Measurements from ENCODE around the gene ARHGEF19.

DNA sequence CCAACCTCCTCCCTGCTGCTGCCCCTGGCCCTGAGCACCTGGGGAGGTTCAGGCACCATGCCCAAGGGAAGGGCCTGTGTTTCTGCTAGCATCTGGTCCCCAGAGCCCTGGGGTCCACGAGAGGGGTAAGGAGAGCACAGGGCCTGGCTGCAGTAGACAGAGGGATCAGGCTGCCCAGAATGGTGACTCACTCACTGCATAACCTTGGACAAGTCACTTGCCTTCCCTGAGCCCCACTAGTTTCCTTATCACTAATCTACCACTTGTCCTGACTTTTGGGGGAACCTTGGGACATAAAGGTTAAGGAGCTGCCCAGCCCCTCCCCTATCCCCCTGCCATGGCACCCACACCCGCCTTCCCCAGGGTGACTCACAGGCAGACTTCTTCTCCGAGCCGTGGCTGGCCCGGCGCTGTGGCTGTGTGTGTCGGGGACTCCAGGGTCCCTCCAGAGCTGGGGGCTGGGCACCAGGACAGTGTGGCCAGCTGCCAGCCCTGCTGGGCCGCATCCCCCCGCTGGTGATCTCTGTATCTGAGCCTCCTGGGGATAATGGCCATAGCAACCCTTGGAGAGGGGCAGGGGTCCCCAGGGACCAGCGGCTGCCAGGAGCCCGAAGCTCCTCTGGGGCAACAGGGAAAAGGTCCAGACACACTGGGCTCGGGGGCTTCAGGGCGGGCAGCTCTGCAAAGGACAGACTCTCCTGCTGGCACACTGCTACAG, 4.0 kb downstream of the ARHGEF19 start:
- TF ChIP-seq GATA2 (IDR thresholded peaks at IDR 0.05; ENCODE audit: low read depth, low read length) (no peak), GATA3 (IDR thresholded peaks at IDR 0.05; ENCODE audit: low read depth, low read length) (no peak)

Measured in SH-SY5Y (cell line).